Renal pelvis (tissue), 12 donors: ENCODE data around the gene LIME1. TPM values are rescaled to one million over a fixed set of nuclear protein-coding genes. Genes with fewer than 3 reads are reported as not detected.

ENCODE experiments used
- DNase-seq: peaks from one replicate; pipeline ENCODE4 v3.0.0-alpha.2; 2013
- long read RNA-seq, 16 experiments: transcript quantifications; one replicate each; lab custom pipeline, GENCODE V29; 2026
- polyA plus RNA-seq, 3 donors: library from polyadenylated mRNA; unstranded; fragments of 120-200 nt; gene quantifications; one replicate each; pipeline ENCODE4 v1.2.1, GENCODE V29; 2013; ENCODE audit not compliant: insufficient read length in 3 of 3

LIME1 gene, protein sequence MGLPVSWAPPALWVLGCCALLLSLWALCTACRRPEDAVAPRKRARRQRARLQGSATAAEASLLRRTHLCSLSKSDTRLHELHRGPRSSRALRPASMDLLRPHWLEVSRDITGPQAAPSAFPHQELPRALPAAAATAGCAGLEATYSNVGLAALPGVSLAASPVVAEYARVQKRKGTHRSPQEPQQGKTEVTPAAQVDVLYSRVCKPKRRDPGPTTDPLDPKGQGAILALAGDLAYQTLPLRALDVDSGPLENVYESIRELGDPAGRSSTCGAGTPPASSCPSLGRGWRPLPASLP
- polyA plus RNA-seq, result 10 to 100 TPM; 11.8 to 13.4 (median 12.4) TPM
- long read RNA-seq, donor 1, partial matches to known transcripts, result 0 of 1 reads
- long read RNA-seq, donor 1, other reads (novel, unspliced or antisense), result 0 of 1 reads
- long read RNA-seq, donor 2, result 0 reads
- long read RNA-seq, donor 3, result 0 reads
- long read RNA-seq, donor 4, result 0 reads
- long read RNA-seq, donor 5, result 0 reads
- long read RNA-seq, donor 6, partial matches to known transcripts, result 12 of 12 reads
- long read RNA-seq, donor 6, other reads (novel, unspliced or antisense), result 0 of 12 reads
- long read RNA-seq, donor 7, result 0 reads
- long read RNA-seq, donor 8, result 0 reads
- long read RNA-seq, donor 9, result 0 reads
- long read RNA-seq, donor 10, partial matches to known transcripts, result 0 of 1 reads
- long read RNA-seq, donor 10, other reads (novel, unspliced or antisense), result 0 of 1 reads
- long read RNA-seq, donor 11, partial matches to known transcripts, result 12 of 12 reads
- long read RNA-seq, donor 11, other reads (novel, unspliced or antisense), result 0 of 12 reads
- long read RNA-seq, donor 12, partial matches to known transcripts, result 0 of 1 reads
- long read RNA-seq, donor 12, other reads (novel, unspliced or antisense), result 0 of 1 reads
- long read RNA-seq, donor 13, result 0 reads
- long read RNA-seq, donor 14, result 0 reads
- long read RNA-seq, donor 15, partial matches to known transcripts, result 0 of 1 reads
- long read RNA-seq, donor 15, other reads (novel, unspliced or antisense), result 0 of 1 reads
- long read RNA-seq, donor 16, partial matches to known transcripts, result 8 of 8 reads
- long read RNA-seq, donor 16, other reads (novel, unspliced or antisense), result 0 of 8 reads

GRCh38 chr20:63735859-63736718, at the start of gene LIME1:
LIME1 (plus strand) TSS chr20:63736664; CDS start chr20:63737550, 886 bp downstream.
- no peak for DNase-seq

DNA sequence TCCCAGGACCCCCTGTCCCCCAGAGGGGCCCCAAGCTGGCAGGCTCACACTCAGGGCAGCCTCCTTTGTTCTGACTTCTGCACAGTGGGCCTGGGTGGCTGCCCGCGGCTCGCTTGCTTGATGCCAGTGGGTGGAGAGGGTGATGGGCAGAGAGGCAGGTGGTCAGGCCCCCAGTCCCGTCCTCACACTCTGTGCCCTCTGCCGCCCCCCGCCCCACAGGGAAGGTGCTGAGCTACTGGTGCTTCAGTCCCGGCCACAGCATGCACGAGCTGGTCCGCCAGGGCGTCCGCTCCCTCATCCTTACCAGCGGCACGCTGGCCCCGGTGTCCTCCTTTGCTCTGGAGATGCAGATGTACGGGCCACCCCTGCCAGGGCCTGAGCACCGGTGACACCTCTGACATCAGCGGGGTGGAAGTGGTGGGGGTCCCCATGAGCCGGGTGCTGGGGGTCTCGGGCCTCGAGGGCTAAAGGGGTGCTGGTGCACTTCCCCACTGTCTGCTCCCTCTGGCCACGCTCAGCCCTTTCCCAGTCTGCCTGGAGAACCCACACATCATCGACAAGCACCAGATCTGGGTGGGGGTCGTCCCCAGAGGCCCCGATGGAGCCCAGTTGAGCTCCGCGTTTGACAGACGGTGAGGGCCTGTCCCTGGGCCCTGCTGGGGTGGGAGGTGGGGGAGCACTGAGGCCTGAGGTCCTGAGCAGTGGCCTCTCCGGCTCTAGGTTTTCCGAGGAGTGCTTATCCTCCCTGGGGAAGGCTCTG, 48.9 kb upstream of the LIME1 start:
- DNase-seq, result no peak

DNA sequence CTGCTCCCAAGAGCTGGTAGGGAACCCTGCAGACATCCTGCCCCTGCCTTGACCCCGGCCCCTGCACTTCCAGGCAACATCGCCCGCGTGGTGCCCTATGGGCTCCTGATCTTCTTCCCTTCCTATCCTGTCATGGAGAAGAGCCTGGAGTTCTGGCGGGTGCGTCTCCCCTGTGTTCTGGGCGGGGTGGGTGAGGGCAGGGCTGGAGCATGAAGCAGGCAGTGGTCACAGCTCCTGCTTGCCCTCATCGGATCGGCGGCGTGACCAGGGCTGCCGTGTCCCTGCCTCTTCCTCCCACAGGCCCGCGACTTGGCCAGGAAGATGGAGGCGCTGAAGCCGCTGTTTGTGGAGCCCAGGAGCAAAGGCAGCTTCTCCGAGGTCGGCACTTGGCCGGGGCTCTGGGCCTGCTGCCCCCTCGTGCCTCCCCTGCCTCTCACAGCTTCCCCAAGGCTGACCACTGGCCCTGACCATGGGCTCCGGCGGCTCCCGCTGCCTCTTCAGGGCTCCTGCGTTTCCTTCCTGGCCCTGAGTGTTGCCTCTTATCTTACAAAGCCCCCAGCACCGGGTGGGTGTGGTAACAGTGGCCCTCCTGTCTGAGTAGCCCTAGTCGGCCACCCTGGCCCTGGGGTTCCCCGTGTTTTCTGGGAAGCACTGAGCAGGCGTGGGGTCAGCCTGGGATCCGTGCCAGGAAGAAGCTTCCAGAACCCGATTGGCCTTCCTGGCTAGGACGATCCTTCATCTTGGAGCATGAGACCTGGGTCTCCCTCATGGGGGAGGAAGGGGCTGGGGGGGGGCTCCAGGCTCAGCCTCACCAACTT, 48.0 kb upstream of the LIME1 start:
- no peak for DNase-seq

DNA sequence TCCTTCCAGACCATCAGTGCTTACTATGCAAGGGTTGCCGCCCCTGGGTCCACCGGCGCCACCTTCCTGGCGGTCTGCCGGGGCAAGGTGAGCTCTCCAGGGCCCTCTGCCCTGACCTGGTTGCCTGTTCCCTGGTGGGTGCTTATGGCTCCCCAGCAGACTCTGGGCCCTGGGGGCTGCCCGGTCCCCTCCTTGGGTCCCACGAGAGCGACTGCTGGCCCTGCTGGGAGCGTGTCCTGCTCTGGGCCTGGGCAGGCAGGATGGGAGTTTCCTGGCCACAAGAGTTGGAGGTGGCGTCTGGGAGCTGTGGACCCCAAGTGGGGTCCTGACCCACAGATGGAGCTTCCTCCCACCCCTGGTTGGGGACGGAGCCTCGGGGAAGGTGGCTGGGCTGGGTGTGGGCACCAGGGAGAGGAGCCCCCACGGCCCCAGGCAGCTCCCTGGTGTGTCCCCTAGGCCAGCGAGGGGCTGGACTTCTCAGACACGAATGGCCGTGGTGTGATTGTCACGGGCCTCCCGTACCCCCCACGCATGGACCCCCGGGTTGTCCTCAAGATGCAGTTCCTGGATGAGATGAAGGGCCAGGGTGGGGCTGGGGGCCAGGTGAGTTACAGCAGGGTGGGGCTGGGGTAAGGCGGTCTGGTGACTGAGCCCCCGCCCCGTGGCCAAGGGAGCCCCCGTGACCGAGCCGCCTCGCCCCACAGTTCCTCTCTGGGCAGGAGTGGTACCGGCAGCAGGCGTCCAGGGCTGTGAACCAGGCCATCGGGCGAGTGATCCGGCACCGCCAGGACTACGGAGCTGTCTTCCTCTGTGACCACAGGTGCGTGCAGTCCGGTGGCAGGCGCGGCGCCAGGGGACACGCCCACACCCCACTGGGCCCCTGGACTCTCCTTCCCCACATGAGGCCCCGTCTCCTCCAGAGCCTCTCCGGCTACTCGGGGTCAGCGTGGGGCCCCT, 47.1 kb upstream of the LIME1 start:
- DNase-seq, result no peak

GRCh38 chr20:63690003-63690897, 46.2 kb upstream of the LIME1 start:
- DNase-seq, result no peak

DNA sequence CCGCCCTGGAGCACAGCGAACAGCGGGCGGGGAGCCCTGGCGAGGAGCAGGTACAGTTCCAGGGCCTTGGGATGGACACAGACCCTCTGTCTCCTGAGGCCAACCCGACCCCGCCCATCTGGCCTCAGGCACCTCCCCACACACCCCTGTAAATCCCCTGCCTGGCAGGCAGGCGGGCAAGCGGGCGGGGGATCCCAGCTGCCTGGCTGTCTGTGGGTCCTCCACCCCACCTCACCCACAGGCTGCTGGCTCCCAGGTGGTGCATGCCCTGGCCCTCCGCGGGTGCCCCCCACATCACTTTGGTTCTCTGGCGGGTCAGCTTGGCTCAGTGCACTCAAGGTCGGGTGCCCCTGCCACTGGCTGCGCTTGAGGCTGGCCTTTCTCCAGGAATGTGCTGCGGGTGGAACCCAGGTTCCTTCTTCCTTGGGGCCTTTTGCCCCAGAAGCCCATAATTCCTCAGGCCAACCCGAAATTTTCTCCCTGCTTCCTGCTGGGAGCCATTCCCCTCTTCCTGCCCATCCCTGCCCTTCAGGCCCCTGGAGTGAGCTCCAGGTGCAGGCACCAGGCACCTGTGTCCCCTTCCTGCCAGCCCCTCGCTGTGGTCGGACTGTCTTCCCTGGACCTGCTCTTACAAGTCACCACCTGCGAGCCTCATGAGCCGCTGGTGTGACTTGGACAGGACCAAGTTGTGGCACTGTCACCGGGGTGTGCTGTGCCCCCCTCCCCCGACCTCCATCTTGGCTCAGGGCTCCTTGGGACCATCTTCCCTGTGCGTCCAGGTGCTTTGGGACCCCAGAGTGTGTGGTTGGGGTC, 45.4 kb upstream of the LIME1 start:
- no peak for DNase-seq

DNA sequence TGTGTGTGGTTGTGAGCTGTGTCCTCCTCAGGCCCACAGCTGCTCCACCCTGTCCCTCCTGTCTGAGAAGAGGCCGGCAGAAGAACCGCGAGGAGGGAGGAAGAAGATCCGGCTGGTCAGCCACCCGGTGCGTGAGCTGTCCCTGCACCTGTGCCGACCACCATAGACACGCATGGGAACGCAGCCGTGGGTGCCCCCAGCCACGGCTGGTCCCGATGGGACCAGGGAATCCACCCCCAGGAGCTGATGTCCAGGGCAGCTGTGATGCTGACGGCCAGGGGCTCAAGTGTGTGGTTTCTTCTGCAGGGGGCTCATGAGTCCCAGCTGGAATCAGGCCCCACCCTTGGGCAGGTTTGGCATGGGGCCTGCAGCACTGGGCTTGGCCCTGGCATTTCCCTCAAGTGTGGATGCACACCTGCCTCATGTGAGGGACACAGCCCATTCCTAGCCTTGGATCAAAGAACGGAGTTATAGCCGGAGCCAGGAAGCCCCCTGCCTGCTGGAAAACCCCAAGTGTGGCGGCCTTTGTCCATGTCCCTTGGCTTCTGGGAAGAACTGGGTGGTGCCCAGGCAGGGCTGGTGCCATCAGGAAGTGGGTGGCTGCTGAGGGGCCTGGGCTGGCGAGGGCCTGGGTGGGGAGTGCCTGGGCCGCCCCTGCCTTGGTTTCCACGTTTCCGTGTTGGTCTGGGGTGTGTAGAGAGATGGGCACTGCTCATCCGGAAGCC, 44.6 kb upstream of the LIME1 start:
- DNase-seq, result no peak

- no peak for DNase-seq
Measured at GRCh38 chr20:63692436-63693082, 43.9 kb upstream of the LIME1 start.

DNA sequence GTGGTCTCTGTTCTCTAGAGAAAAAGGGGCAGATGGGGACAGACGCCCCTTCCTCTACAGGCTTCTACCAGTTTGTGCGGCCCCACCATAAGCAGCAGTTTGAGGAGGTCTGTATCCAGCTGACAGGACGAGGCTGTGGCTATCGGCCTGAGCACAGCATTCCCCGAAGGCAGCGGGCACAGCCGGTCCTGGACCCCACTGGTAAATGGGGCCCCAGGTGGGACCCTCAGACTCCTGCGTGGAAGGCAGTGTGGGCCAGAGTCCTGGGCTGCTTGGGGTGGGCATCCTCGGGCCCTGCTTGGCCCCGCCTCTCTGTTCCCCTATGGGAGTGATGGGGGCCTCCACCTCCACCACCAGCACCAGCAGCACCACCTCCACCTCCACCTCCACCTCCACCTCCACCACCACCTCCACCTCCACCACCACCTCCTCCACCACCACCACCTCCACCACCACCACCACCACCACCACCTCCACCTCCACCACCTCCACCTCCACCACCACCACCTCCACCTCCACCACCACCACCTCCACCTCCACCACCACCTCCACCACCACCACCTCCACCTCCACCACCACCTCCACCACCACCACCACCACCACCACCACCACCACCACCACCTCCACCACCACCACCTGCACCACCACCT, 43.3 kb upstream of the LIME1 start:
- no peak for DNase-seq

GRCh38 chr20:63693733-63694583, 42.5 kb upstream of the LIME1 start:
- no peak for DNase-seq

GRCh38 chr20:63694584-63695423, 41.7 kb upstream of the LIME1 start:
- DNase-seq, result no peak

DNA sequence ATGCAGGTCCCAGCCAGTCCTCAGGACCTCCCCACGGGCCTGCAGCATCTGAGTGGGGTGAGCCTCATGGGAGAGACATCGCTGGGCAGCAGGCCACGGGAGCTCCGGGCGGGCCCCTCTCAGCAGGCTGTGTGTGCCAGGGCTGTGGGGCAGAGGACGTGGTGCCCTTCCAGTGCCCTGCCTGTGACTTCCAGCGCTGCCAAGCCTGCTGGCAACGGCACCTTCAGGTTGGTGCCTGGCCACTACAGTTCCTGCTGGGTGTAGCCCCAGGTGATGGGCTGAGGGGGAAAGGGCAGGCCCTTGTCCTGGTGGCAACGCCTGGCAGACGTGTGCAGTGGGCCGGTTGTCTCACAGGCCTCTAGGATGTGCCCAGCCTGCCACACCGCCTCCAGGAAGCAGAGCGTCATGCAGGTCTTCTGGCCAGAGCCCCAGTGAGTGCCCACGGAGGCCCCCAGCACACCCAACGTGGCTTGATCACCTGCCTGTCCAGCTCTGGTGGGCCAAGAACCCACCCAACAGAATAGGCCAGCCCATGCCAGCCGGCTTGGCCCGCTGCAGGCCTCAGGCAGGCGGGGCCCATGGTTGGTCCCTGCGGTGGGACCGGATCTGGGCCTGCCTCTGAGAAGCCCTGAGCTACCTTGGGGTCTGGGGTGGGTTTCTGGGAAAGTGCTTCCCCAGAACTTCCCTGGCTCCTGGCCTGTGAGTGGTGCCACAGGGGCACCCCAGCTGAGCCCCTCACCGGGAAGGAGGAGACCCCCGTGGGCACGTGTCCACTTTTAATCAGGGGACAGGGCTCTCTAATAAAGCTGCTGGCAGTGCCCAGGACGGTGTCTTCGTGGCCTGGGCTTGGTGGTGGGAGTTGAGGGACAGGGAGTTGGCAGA, 40.8 kb upstream of the LIME1 start:
- no peak for DNase-seq
